ENCODE results near the gene COL11A2. TPM values are rescaled to one million over a fixed set of nuclear protein-coding genes. Genes with fewer than 3 reads are reported as not detected.

Gene COL11A2
- total RNA-seq, 2 experiments from 2014 or later = 0.77 to 0.79 TPM

DNA sequence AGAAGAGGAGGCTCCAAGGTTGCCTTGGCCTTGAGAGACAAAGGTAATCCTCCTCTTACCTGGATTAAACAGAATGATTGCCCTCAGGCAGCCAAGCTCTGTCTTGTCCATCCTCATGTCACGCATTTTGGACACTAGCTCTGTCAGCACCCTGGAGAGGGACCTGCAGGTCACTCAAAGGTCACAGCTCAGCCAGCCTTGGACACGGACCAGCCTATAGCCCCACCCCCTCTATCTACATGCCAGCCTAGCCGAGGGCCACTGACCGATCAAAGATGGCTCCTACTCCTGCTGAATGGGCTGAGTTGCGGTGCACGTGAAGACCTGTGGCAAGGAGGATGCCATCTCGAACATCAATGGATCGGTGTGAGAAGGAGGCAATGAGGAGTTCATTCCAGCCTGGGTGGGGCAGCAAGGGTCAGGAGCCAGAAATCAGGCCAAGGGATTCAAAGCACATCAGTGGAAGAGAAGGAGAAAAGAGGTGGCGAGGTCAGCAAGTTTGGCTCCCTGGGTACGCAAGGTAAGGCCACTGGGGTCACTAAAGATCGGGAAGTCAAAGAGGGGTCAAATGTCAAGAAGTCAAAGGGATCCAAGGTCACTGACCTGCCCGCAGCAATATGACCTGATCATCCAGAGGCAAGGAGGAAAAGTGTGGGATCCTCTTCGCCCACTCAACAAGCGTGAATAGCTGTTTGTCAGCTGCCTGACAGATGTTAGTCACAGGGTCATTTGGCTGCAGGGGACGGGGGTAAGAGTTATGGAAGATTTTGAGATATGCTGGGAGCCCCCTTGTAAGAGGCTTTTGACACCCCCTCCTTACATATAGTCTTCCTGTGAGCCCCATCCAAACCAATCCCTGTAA lies 3.3 kb upstream of the COL11A2 start:
- H3K27me3 Mint-ChIP-seq = peaks cover 26% of the 10 kb centered on the region
- no peak for ATAC-seq
- CTCF ChIA-PET = interaction anchor here (1.3 to 2.7 kb wide), 3 partner anchors 12 to 53 kb away, joined by 5 to 16 read pairs (median 9); no protein-coding TSS in a partner anchor
- H3K4me1 Mint-ChIP-seq = peaks cover 31% of the 10 kb centered on the region
- H3K9me3 Mint-ChIP-seq (ENCODE audit: low read depth) = no peaks in the 10 kb centered on the region
- no peak overlapping the region for H3K27ac Mint-ChIP-seq
- DNase-seq = no peak
- no peak overlapping the region for H3K4me3 Mint-ChIP-seq
- H3K36me3 Mint-ChIP-seq = peaks cover 26% of the 10 kb centered on the region

DNA sequence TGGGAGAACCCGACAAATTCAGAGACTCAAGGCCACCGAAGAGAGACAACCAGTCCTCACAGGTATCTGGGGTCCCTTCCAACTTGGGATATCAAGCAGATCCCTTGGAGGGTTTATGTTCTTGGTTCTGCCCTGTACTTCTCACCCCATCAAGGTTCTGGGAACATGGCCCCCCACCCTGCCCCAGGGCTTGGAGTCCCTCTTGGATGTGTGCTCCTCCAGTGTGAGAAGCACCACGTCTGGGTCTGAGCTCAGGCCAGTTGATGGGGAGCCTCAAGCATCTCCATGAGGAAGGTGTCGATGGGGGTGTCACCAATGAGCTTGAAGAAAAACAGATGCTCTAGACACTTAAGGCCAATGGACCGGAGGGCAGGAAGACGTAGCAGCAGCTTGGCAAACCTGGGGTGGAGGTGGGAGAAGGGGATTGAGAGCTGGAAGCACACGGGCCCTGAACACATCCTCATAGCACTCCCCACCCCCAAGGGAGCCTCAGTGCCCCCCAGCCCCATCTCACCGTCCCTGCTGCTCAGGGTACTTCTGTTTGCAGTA lies 2.2 kb upstream of the COL11A2 start:
- H3K4me3 Mint-ChIP-seq = no peak overlapping the region
- no peak overlapping the region for H3K27ac Mint-ChIP-seq
- CTCF ChIA-PET = interaction anchor here (1.4 to 2.0 kb wide), 2 partner anchors 33 to 54 kb away, joined by 3 to 9 read pairs; no protein-coding TSS in a partner anchor
- DNase-seq (no peak), ATAC-seq (no peak)
- peaks cover 28% of the 10 kb centered on the region for H3K4me1 Mint-ChIP-seq
- peaks cover 26% of the 10 kb centered on the region for H3K36me3 Mint-ChIP-seq
- peaks cover 33% of the 10 kb centered on the region for H3K27me3 Mint-ChIP-seq
- H3K9me3 Mint-ChIP-seq (ENCODE audit: low read depth) = no peaks in the 10 kb centered on the region

GRCh38 chr6:33193619-33194018 lies 1.4 kb upstream of the COL11A2 start:
- peaks cover 24% of the 10 kb centered on the region for H3K36me3 Mint-ChIP-seq
- DNase-seq (no peak), ATAC-seq (no peak)
- no peaks in the 10 kb centered on the region for H3K9me3 Mint-ChIP-seq (ENCODE audit: low read depth)
- peaks cover 20% of the 10 kb centered on the region for H3K4me1 Mint-ChIP-seq
- H3K27me3 Mint-ChIP-seq = peaks cover 34% of the 10 kb centered on the region
- CTCF ChIA-PET = interaction anchor here (1.1 to 2.0 kb wide), 3 partner anchors 32 to 69 kb away, joined by 3 to 9 read pairs (median 5); no protein-coding TSS in a partner anchor
- no peak overlapping the region for H3K27ac Mint-ChIP-seq
- no peak overlapping the region for H3K4me3 Mint-ChIP-seq

GRCh38 chr6:33192671-33193602 lies 670 bp upstream of the COL11A2 start:
- CTCF ChIA-PET = interaction anchor here (1.1 kb wide), 1 partner anchor 69 kb away, joined by 5 read pairs; no protein-coding TSS in a partner anchor
- Mint-ChIP-seq H3K4me1 (peaks cover 13% of the 10 kb centered on the region), H3K27ac (no peak overlapping the region), H3K9me3 (ENCODE audit: low read depth) (no peaks in the 10 kb centered on the region), H3K27me3 (peaks cover 40% of the 10 kb centered on the region), H3K4me3 (no peak overlapping the region), H3K36me3 (peaks cover 24% of the 10 kb centered on the region)
- ATAC-seq = no peak
- no peak for DNase-seq

- no peak for ATAC-seq
- CTCF ChIA-PET = interaction anchor here (1.5 kb wide), 1 partner anchor 57 kb away, joined by 4 read pairs; no protein-coding TSS in a partner anchor
- H3K27me3 Mint-ChIP-seq = peaks cover 51% of the 10 kb centered on the region
These were observed 723 bp downstream of the COL11A2 start for GRCh38 chr6:33191383-33192104.

DNA sequence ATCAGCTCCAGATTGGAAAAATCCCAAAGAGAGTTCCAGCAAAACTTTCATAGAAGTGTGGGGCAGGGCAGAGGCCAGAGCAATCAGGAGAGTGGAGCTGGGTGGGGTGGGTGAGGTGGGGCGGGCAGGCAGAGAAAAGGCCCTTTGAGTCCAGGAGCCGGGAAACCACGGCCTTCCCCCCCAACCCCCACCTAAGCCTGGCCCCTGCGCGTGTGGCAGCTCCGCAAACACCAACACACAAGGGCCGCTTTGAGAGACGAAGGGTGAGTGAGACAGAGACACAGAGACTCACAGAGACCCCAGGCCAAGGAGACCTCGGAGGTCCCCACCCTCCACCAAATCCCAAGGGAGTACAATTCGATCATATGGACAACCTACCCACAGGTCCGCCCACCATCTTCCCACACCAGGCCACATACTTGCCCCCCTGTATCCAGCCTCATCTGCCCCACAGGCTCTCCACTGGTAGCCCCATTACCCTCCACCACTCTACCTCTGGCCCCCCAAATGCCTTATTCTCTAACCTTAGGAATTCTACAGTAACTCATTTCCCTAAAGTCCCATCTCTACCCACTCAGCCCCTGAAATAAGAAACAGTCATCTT lies 1.7 kb downstream of the COL11A2 start:
- DNase-seq (no peak), ATAC-seq (no peak)
- Mint-ChIP-seq H3K4me3 (no peak overlapping the region), H3K4me1 (peaks cover 5% of the 10 kb centered on the region), H3K36me3 (peaks cover 15% of the 10 kb centered on the region), H3K9me3 (ENCODE audit: low read depth) (no peaks in the 10 kb centered on the region), H3K27ac (no peak overlapping the region), H3K27me3 (peaks cover 52% of the 10 kb centered on the region)
- CTCF ChIA-PET = interaction anchor here (1.3 to 2.0 kb wide), 4 partner anchors 7 to 58 kb away, joined by 3 to 5 read pairs (median 4); no protein-coding TSS in a partner anchor

More at GRCh38 chr6:33191383-33192104, 723 bp downstream of the COL11A2 start:
- H3K9me3 Mint-ChIP-seq (ENCODE audit: low read depth) = no peaks in the 10 kb centered on the region
- H3K4me3 Mint-ChIP-seq = no peak overlapping the region
- no peak for DNase-seq
- peaks cover 23% of the 10 kb centered on the region for H3K36me3 Mint-ChIP-seq
- no peak overlapping the region for H3K27ac Mint-ChIP-seq
- peaks cover 5% of the 10 kb centered on the region for H3K4me1 Mint-ChIP-seq

GRCh38 chr6:33189625-33190448 lies 2.4 kb downstream of the COL11A2 start:
- CTCF ChIA-PET = interaction anchor here (0.7 to 2.0 kb wide), 6 partner anchors 8 to 392 kb away, joined by 3 to 5 read pairs (median 3); no protein-coding TSS in a partner anchor

DNA sequence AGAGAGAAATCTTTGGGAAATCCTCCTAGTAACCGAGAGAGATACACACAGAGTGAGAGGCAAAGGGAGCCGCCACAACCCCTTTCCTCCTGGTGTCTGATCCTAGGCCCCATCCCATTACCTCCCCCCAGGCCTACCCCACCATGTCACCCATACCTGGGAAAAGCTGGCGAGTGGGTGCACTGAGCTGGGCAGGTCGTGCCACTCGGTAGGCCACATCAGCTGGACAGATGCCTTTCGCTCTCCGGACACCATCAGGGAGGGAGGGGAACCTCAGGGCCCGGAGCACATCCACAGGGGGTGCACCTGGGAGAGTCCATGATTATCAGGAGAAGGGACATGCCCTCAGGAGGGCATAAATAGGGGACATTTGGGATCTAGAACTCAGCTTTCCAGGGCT lies 3.1 kb downstream of the COL11A2 start:
- peaks cover 52% of the 10 kb centered on the region for H3K27me3 Mint-ChIP-seq
- H3K36me3 Mint-ChIP-seq = peaks cover 3% of the 10 kb centered on the region
- no peak for DNase-seq
- CTCF ChIA-PET = interaction anchor here (0.9 to 2.0 kb wide), 5 partner anchors 8 to 391 kb away, joined by 3 to 5 read pairs (median 3); no protein-coding TSS in a partner anchor
- H3K4me1 Mint-ChIP-seq = peaks cover 6% of the 10 kb centered on the region
- no peak overlapping the region for H3K4me3 Mint-ChIP-seq
- ATAC-seq = no peak
- H3K9me3 Mint-ChIP-seq (ENCODE audit: low read depth) = no peaks in the 10 kb centered on the region
- H3K27ac Mint-ChIP-seq = no peak overlapping the region

More at GRCh38 chr6:33189625-33190448, 2.4 kb downstream of the COL11A2 start:
- no peak overlapping the region for H3K27ac Mint-ChIP-seq
- DNase-seq (no peak), ATAC-seq (no peak)
- H3K9me3 Mint-ChIP-seq (ENCODE audit: low read depth) = no peaks in the 10 kb centered on the region
- peaks cover 3% of the 10 kb centered on the region for H3K4me1 Mint-ChIP-seq
- peaks cover 52% of the 10 kb centered on the region for H3K27me3 Mint-ChIP-seq
- peaks cover 7% of the 10 kb centered on the region for H3K36me3 Mint-ChIP-seq
- H3K4me3 Mint-ChIP-seq = no peak overlapping the region

- H3K9me3 Mint-ChIP-seq (ENCODE audit: low read depth) = peaks cover 11% of the 10 kb centered on the region
- H3K4me1 Mint-ChIP-seq = peaks cover 16% of the 10 kb centered on the region
- H3K27me3 Mint-ChIP-seq = peaks cover 47% of the 10 kb centered on the region
- H3K27ac Mint-ChIP-seq = no peak overlapping the region
- CTCF ChIA-PET = no interaction called here
- DNase-seq = no peak
- H3K4me3 Mint-ChIP-seq = no peak overlapping the region
- ATAC-seq = no peak
- peaks cover 11% of the 10 kb centered on the region for H3K36me3 Mint-ChIP-seq
These were observed 4.5 kb downstream of the COL11A2 start for GRCh38 chr6:33187809-33188208.

- Mint-ChIP-seq H3K4me1 (peaks cover 18% of the 10 kb centered on the region), H3K4me3 (no peak overlapping the region), H3K9me3 (ENCODE audit: low read depth) (peaks cover 13% of the 10 kb centered on the region), H3K27me3 (peaks cover 28% of the 10 kb centered on the region), H3K36me3 (peaks cover 14% of the 10 kb centered on the region), H3K27ac (no peak overlapping the region)
- ATAC-seq = no peak
- CTCF ChIA-PET = interaction anchor here (0.7 to 1.6 kb wide), 2 partner anchors 11 to 60 kb away, joined by 3 to 6 read pairs; no protein-coding TSS in a partner anchor
- DNase-seq = no peak
These were observed 6.5 kb downstream of the COL11A2 start for GRCh38 chr6:33185654-33186187.

- no peak for ATAC-seq
- Mint-ChIP-seq H3K27ac (no peak overlapping the region), H3K4me3 (no peak overlapping the region), H3K4me1 (peaks cover 18% of the 10 kb centered on the region), H3K36me3 (peaks cover 14% of the 10 kb centered on the region), H3K27me3 (peaks cover 23% of the 10 kb centered on the region), H3K9me3 (ENCODE audit: low read depth) (peaks cover 13% of the 10 kb centered on the region)
- CTCF ChIA-PET = no interaction called here
- DNase-seq = no peak
These were observed 7.1 kb downstream of the COL11A2 start for GRCh38 chr6:33185190-33185589.

Measured in activated CD8-positive, alpha-beta memory T cell treated with anti-CD3 and anti-CD28 coated beads, Interleukin-2, amount 10 ng/mL, durations not matched to agents 7 days and 5 days (primary cell).